HL-60/S4 treated with phorbol 12-myristate 13-acetate at 8.2 ng/mL for 4 days and 3 days (cell line): ENCODE measurements around the gene CASP10.
"Not testable (repeated sequence)": the region's sequence is repeated elsewhere in the genome, so short reads cannot be mapped to it uniquely, and the experiment has no call there.

Experiments used
- in situ Hi-C: fragments of 300-500 bp; cut with MboI; formaldehyde crosslinking; loops from 2 replicates; pipeline ENCODE4 v1.15.0; 2022; ENCODE audit warnings: low sequenced_read_pairs

Gene CASP10

GRCh38 chr2:201154615-201155399 lies 28.1 kb upstream of the CASP10 start:
- in situ Hi-C loops, result no loop called here

GRCh38 chr2:201156036-201156435 lies 26.9 kb upstream of the CASP10 start:
- in situ Hi-C loops, result no loop called here

- in situ Hi-C loops, result no loop called here
Measured at GRCh38 chr2:201156640-201157039, 26.3 kb upstream of the CASP10 start.

- in situ Hi-C loops, result no loop called here
Measured at GRCh38 chr2:201157694-201158093, 25.2 kb upstream of the CASP10 start.

GRCh38 chr2:201158111-201158929 lies 24.6 kb upstream of the CASP10 start:
- in situ Hi-C loops, result no loop called here

GRCh38 chr2:201164166-201164565 lies 18.8 kb upstream of the CASP10 start:
- in situ Hi-C loops, result no loop called here

- in situ Hi-C loops, result no loop called here
Measured at GRCh38 chr2:201167546-201167945, 15.4 kb upstream of the CASP10 start.

GRCh38 chr2:201168496-201168895 lies 14.4 kb upstream of the CASP10 start:
- in situ Hi-C loops, result not testable (repeated sequence)

GRCh38 chr2:201171259-201171814 lies 11.6 kb upstream of the CASP10 start:
- in situ Hi-C loops, result no loop called here

- in situ Hi-C loops, result no loop called here
Measured at GRCh38 chr2:201172279-201172678, 10.7 kb upstream of the CASP10 start.

GRCh38 chr2:201174687-201175086 lies 8.3 kb upstream of the CASP10 start:
- in situ Hi-C loops, result no loop called here

- in situ Hi-C loops, result no loop called here
Measured at GRCh38 chr2:201176081-201176481, 6.9 kb upstream of the CASP10 start.

- in situ Hi-C loops, result loop anchor here (10.0 kb wide), 1 partner anchor 275 kb away; no protein-coding TSS in a partner anchor
Measured at GRCh38 chr2:201180010-201180409, 2.9 kb upstream of the CASP10 start.

GRCh38 chr2:201183365-201183727 lies 405 bp downstream of the CASP10 start:
- in situ Hi-C loops, result loop anchor here (10.0 kb wide), 1 partner anchor 279 kb away; no protein-coding TSS in a partner anchor

GRCh38 chr2:201183835-201184234 lies 894 bp downstream of the CASP10 start:
- in situ Hi-C loops, result loop anchor here (10.0 kb wide), 1 partner anchor 279 kb away; no protein-coding TSS in a partner anchor

GRCh38 chr2:201184248-201184647 lies 1.3 kb downstream of the CASP10 start:
- in situ Hi-C loops, result loop anchor here (10.0 kb wide), 1 partner anchor 279 kb away; no protein-coding TSS in a partner anchor

- in situ Hi-C loops, result loop anchor here (10.0 kb wide), 1 partner anchor 281 kb away; no protein-coding TSS in a partner anchor
Measured at GRCh38 chr2:201185863-201186262, 2.9 kb downstream of the CASP10 start.

GRCh38 chr2:201186982-201187381 lies 4.0 kb downstream of the CASP10 start:
- in situ Hi-C loops, result loop anchor here (10.0 kb wide), 1 partner anchor 282 kb away; no protein-coding TSS in a partner anchor

- in situ Hi-C loops, result loop anchor here (10.0 kb wide), 1 partner anchor 284 kb away; no protein-coding TSS in a partner anchor
Measured at GRCh38 chr2:201188449-201188848, 5.5 kb downstream of the CASP10 start.

GRCh38 chr2:201191132-201191875 lies 8.4 kb downstream of the CASP10 start:
- in situ Hi-C loops, result no loop called here

GRCh38 chr2:201194097-201194496 lies 11.2 kb downstream of the CASP10 start:
- in situ Hi-C loops, result no loop called here
